Measurements from ENCODE around the gene PTPRA. TPM values are rescaled to one million over a fixed set of nuclear protein-coding genes. Genes with fewer than 3 reads are reported as not detected.
"Not testable (repeated sequence)": the region's sequence is repeated elsewhere in the genome, so short reads cannot be mapped to it uniquely, and the experiment has no call there.

PTPRA gene, protein sequence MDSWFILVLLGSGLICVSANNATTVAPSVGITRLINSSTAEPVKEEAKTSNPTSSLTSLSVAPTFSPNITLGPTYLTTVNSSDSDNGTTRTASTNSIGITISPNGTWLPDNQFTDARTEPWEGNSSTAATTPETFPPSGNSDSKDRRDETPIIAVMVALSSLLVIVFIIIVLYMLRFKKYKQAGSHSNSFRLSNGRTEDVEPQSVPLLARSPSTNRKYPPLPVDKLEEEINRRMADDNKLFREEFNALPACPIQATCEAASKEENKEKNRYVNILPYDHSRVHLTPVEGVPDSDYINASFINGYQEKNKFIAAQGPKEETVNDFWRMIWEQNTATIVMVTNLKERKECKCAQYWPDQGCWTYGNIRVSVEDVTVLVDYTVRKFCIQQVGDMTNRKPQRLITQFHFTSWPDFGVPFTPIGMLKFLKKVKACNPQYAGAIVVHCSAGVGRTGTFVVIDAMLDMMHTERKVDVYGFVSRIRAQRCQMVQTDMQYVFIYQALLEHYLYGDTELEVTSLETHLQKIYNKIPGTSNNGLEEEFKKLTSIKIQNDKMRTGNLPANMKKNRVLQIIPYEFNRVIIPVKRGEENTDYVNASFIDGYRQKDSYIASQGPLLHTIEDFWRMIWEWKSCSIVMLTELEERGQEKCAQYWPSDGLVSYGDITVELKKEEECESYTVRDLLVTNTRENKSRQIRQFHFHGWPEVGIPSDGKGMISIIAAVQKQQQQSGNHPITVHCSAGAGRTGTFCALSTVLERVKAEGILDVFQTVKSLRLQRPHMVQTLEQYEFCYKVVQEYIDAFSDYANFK
- 57.5 TPM for total RNA-seq

GRCh38 chr20:2873010-2873746 is at the start of gene PTPRA:
Gene PTPRA, plus strand, starts transcription at chr20:2873481. Its CDS starts 90,797 bp downstream, at chr20:2964278.
- DNase-seq (ENCODE audit: low spot score) = peak; percentile 95

DNA sequence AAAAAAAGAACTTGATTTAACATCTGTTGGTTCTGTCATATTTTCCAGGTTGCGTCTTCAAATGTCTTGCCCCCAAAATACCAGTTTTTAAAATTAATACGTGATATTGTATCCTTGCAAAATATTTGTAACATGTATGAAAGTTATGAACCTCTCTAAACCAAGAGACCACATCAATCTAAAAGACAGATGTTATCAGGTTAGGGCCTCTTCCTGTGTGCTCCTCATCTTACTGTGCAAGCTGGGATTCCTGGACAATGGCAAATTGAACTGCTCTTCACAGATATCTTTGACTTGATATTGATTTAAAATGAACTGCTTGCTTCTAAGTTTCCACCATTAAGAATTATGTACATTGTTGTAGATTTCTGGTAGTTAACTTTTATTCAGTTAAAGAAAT is 47.5 kb upstream of the PTPRA start:
- DNase-seq (ENCODE audit: low spot score) = no peak

GRCh38 chr20:2826655-2827054 is 46.6 kb upstream of the PTPRA start:
- DNase-seq (ENCODE audit: low spot score) = no peak

DNA sequence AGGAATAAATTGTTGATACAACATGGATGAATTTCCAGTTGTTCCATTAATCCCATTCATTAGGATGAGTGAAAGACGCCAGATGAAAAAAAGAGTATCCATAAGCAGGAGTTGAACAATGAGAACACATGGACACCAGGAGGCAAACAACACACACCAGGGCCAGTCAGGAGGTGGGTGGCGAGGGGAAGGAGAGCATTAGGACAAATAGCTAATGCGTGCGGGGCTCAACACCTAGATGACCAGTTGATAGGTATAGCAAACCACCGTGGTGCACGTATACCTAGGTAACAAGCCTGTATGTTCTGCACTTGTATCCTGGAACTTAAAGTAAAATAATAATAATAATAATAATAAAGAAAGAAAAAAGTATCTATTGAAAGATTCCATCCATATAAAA is 43.9 kb upstream of the PTPRA start:
- no peak for DNase-seq (ENCODE audit: low spot score)

DNA sequence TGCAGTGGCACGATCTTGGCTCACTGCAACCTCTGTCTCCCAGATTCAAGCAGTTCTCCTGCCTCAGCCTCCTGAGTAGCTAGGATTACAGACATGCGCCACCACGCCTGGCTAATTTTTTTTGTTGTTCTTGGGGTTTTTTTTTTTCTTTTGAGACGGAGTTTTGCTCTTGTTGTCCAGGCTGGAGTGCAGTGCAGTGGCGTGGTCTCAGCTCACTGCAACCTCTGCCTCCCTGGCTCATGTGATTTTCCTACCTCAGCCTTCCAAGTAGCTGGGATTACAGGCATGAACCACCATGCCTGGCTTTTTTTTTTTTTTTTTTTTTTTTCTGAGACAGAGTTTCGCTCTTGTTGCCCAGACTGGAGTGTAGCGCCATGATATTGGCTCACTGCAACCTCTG is 42.1 kb upstream of the PTPRA start:
- not testable (repeated sequence) for DNase-seq (ENCODE audit: low spot score)

- no peak for DNase-seq (ENCODE audit: low spot score)
These were observed 39.5 kb upstream of the PTPRA start for GRCh38 chr20:2833761-2834160.

DNA sequence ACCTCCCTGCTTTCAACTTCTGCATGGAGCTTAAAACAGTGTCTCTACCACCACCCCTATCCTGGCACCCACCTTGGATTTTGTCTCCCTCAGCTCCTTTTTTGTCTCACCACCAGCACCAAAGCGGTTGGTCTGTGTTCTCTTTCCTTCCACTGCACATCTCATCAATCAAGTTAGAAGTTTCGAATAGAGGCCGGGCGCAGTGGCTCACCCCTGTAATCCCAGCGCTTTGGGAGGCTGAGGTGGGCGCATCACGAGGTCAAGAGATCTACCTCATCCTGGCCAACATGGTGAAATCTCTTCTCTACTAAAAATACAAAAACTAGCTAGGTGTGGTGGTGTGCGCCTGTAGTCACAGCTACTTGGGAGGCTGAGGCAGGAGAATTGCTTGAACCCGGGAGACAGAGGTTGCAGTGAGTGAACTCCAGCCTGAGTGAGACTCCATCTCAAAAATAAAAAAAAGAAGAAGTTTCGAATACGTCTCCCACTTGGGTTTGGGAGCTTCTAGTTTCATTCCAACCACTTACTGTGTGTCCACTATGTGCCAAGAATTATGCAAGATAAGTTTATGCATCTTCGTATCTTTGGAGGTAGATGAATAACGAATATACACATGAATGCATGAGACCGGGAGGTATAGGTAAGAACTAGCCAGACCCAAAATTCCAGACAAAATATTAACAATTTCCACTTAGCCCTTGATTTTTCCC is 38.7 kb upstream of the PTPRA start:
- no peak for DNase-seq (ENCODE audit: low spot score)

DNA sequence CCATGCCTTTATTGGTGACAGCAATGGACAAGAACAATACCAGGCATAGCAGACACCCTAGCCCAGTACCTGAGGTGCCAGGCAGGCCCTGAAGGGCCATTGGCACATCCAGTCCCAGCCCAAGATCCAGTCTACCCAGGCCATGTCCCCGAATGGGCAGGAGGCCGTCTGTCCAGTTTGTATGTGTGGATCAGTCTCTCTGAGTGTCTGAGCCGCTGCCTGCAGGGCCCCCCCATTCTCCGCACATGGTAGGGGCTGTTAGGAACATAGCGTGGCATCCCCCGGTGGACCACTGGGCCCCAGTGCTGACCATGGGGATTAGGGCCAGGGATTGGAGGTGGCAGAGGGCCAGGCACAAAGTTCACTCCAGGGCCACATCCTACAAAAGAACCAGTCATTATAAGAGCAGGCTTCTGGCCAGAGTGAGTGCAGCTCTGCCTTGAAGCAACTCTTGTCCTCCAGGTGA is 37.9 kb upstream of the PTPRA start:
- no peak for DNase-seq (ENCODE audit: low spot score)

GRCh38 chr20:2836035-2836434 is 37.2 kb upstream of the PTPRA start:
- no peak for DNase-seq (ENCODE audit: low spot score)

GRCh38 chr20:2837221-2837960 is 35.9 kb upstream of the PTPRA start:
- DNase-seq (ENCODE audit: low spot score) = no peak

DNA sequence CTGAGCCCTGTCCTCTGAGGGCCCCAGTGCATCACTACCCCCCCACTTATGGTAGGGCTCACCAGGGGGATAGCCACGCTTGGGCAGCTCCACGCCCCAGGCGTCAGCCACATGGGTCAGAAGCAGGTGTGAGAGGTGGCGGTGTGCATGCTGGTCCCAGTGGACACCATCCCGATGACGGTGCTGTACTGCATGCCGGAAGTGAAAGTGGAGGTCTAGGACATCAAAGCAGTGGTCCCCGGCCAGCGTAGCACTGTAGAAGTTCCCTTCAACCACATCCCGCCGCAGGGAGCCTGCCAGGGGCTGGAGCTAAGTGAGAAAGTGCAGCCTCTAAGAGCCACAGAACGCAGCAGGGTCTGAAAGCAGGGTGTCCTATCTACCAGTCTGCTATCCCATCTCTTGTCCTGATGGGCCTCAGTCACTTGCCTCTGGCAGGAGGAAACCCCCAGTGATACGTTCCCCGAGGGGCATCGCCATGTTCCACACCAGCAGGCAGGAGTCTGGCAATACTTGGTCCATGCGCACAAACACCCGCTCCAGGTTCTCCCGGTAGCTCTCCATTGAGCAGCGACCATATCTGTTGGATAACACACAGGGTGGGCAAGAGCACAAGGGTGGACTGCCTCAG is 35.0 kb upstream of the PTPRA start:
- DNase-seq (ENCODE audit: low spot score) = no peak

DNA sequence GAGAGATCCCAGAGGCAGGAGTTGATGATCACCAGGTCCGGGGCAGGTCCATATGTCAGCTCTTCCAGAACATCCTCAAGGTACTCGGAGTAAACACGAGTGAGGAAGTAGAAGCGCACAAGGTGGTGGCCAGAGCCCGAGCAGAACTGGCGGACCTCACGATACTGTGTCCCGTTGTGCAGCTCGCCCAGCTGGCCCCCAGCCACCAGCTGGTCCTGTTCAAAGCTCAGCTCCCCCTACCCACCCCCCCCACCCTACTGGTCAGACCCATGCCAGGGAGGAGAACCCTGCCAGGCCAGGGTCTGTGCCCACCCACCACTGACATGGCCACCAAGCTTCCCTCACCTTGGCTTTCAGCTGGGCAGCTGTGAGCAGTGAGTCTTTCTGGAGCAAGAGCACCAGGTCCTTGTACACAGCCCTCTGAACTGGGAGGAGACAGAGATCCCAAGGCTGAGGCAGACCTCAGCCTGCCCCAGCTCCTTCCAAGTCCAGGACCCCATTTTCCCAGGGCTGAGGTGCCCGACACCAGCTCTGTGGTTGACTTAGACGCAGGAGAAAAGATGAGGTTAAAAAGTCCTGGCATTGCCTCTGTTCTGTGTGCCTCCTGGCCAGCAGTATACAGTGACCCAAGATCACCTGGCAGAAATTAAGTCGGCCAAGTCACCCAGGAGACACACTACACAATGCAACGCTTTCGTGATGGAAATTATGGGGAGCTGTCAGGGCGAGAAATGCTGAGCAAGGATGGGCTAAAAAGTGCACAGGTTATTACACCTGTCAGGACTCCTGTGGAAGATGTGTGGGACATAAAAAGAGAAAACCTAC is 34.2 kb upstream of the PTPRA start:
- DNase-seq (ENCODE audit: low spot score) = no peak

- DNase-seq (ENCODE audit: low spot score) = no peak
These were observed 33.5 kb upstream of the PTPRA start for GRCh38 chr20:2839732-2840137.

- DNase-seq (ENCODE audit: low spot score) = peak; percentile 86
These were observed 32.9 kb upstream of the PTPRA start, which contains the start of the genes PCED1A and VPS16 for GRCh38 chr20:2840138-2840966. Gene PCED1A, minus strand, starts transcription at chr20:2840655. Its CDS starts 743 bp downstream, at chr20:2839912. Gene VPS16, plus strand, starts transcription at chr20:2840745. Its CDS starts 30 bp downstream, at chr20:2840775.

GRCh38 chr20:2840967-2841531 is 32.2 kb upstream of the PTPRA start:
- DNase-seq (ENCODE audit: low spot score) = peak; percentile 27

DNA sequence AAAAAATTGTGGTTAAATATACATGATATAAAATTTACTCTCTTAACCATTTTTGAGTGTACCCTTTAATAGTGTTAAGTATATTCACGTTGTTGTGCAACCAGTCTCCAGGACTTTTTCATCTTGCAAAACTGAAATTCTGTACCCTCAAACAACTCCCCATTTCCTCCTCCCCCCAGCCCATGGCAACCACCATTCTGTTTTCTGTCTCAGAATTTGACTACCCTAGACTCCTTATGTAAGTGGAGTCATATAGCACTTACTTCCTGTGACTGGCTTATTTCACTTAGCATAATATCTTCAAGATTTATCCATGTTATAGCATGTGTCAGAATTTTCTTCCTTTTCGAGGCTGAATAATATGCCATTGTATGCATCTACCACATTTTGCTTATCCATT is 27.7 kb upstream of the PTPRA start:
- DNase-seq (ENCODE audit: low spot score) = no peak

DNA sequence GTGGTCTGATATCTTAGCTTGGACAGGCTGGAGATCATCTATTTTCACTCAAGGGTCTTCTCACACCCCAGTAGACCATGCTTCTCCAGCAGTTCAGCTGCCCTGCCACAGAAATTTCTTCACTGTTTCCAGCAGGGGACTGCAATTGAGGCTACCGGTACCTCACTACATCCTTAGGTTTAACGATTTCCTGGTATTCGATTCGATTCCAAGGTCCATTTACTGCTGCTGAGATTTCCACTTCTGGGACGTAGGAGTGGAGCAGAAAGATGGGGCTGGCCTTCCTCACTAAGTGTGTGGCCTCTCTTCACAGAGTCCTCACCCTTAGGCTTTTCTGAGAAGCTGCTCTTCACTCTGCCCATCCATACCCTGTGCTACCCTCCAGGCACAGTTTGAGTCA is 26.6 kb upstream of the PTPRA start:
- no peak for DNase-seq (ENCODE audit: low spot score)

DNA sequence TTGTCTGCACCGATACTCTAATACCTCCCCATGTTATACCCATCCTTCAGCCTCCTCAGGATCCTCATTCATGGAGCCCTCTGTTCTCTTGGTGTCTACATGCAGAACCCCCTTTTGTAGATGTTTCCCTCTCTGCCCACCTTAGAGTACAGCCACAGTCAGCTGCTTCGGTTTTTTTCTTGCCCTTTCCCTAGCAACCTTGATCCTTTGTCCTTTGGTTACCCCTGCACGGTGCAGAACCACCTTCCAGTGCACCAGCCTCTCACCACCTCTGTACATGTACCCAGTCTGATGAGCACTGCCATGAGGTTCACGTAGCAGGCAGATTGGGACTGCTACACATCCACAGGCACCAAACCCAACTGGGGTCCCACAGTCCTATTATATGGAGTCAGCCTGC is 25.5 kb upstream of the PTPRA start:
- DNase-seq (ENCODE audit: low spot score) = no peak

Measured in mucosa of gallbladder (tissue), 1 donor.